Caco-2 (cell line): ENCODE measurements around the gene UBL3. TPM values are rescaled to one million over a fixed set of nuclear protein-coding genes. Genes with fewer than 3 reads are reported as not detected.

Experiments used
- BruUV-seq: library from RNA; stranded (reverse); fragments of 400-500 nt; replicated peaks from 2 replicates; lab custom pipeline; 2021; lab: Mats Ljungman, UMichigan
- CTCF ChIA-PET: fragments of 300-600 bp; sonication (Branson Sonifier 250); formaldehyde crosslinking; loops from one replicate; lab custom pipeline; 2022; ENCODE audit warnings: antibody characterized with exemption; lab: Charles Lee
- POLR2A ChIA-PET: fragments of 300-600 bp; sonication (Branson Sonifier 250); formaldehyde crosslinking; loops from one replicate; lab custom pipeline; 2022; ENCODE audit warnings: antibody characterized with exemption; lab: Charles Lee
- DNase-seq, 2 experiments: peaks; one replicate each; pipeline versions ENCODE4 v3.0.0 to v3.0.0-alpha.2; 2020 to 2022
- H3K27me3 ChIP-seq: replicated peaks from 2 replicates; pipeline ENCODE4 v1.6.0; 2011; ENCODE audit warnings: low read length; ENCODE audit not compliant: control insufficient read depth, insufficient read depth
- H3K36me3 ChIP-seq: 2 replicates; pipeline ENCODE4 v1.5.1; 2011; ENCODE audit warnings: low read length; ENCODE audit not compliant: control insufficient read depth, insufficient read depth
- H3K4me1 ChIP-seq: fragments of 250-450 bp; sonication (Bioruptor Pico); 2 replicates; pipeline ENCODE4 v1.5.1; 2020; ENCODE audit warnings: mild to moderate bottlenecking
- H3K4me3 ChIP-seq: 2 replicates; pipeline ENCODE4 v1.5.1; 2011; ENCODE audit warnings: low read depth, mild to moderate bottlenecking, control low read depth, low read length
- H3K9me3 ChIP-seq: fragments of 250-450 bp; sonication (Bioruptor Pico); 2 replicates; pipeline ENCODE4 v1.5.1; 2020; ENCODE audit warnings: mild to moderate bottlenecking, moderate library complexity
- H3K27ac Mint-ChIP-seq: one replicate; pipeline ENCODE4 v1.8.0; 2022; ENCODE audit warnings: mixed read lengths; ENCODE audit not compliant: unreplicated experiment
- H3K27me3 Mint-ChIP-seq: one replicate; pipeline ENCODE4 v1.8.0; 2022; ENCODE audit warnings: mixed read lengths; ENCODE audit not compliant: insufficient read depth, unreplicated experiment
- H3K36me3 Mint-ChIP-seq: one replicate; pipeline ENCODE4 v1.8.0; 2022; ENCODE audit warnings: mild to moderate bottlenecking, mixed read lengths; ENCODE audit not compliant: insufficient read depth, unreplicated experiment
- H3K4me1 Mint-ChIP-seq: one replicate; pipeline ENCODE4 v1.8.0; 2022; ENCODE audit warnings: low read depth, mixed read lengths; ENCODE audit not compliant: unreplicated experiment
- H3K4me3 Mint-ChIP-seq: one replicate; pipeline ENCODE4 v1.8.0; 2022; ENCODE audit warnings: mild to moderate bottlenecking, moderate library complexity, mixed read lengths; ENCODE audit not compliant: unreplicated experiment
- H3K9me3 Mint-ChIP-seq: one replicate; pipeline ENCODE4 v1.8.0; 2022; ENCODE audit warnings: mixed read lengths; ENCODE audit not compliant: unreplicated experiment
- intact Hi-C: fragments of 100-400 bp; cut with micrococcal nuclease; formaldehyde crosslinking; loops from one replicate; pipeline ENCODE4 v1.10.0; 2022; ENCODE audit not compliant: unreplicated experiment
- total RNA-seq: library from RNA; stranded (reverse); gene quantifications from 2 replicates; pipeline ENCODE4 v1.2.3, GENCODE V29; 2022
- TF ChIP-seq, protein P1 (sequence below), 2 experiments: fragments of 200-600 bp in 1 of 2; IDR thresholded peaks; 1 replicate in 1 of 2; 2 replicates in 1 of 2; pipeline versions ENCODE4 v1.5.1 to v1.8.0; 2011 to 2022; ENCODE audit warnings: antibody characterized with exemption in 1 of 2, control low read depth in 1 of 2, inconsistent platforms in 1 of 2, low read depth in 1 of 2, low read length in 1 of 2, mild to moderate bottlenecking in 1 of 2, moderate library complexity in 1 of 2; ENCODE audit not compliant: insufficient read depth in 1 of 2, severe bottlenecking in 1 of 2, unreplicated experiment in 1 of 2

Gene UBL3
- total RNA-seq, 1 experiment from 2014 or later, result 37.5 TPM

DNA sequence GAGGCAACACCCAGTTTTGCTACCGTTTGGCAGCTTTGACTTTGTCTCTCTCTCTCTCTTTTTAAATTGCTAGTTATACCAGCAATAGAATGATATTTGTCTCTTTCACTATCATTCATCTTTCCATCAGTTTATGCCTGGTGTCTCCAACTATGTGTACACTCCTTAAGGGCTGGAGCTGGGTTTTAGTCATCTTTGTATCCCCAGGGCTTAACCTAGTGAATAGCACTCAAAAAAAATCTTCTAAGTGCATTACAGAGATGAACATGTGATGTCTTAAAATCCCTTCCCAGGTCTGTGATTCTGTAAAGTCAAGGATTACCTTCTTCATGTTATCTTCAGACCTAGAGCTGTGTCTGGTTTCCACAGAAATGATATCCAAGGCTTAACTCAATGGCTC is 7.8 kb upstream of the UBL3 start:
- no peak overlapping the region for H3K4me3 ChIP-seq
- intact Hi-C loops, result no loop called here
- no peaks in the 10 kb centered on the region for H3K27me3 Mint-ChIP-seq
- H3K4me3 Mint-ChIP-seq, result no peak overlapping the region
- DNase-seq, result no peak
- no peaks in the 10 kb centered on the region for H3K36me3 ChIP-seq
- TF ChIP-seq, protein P1, sequence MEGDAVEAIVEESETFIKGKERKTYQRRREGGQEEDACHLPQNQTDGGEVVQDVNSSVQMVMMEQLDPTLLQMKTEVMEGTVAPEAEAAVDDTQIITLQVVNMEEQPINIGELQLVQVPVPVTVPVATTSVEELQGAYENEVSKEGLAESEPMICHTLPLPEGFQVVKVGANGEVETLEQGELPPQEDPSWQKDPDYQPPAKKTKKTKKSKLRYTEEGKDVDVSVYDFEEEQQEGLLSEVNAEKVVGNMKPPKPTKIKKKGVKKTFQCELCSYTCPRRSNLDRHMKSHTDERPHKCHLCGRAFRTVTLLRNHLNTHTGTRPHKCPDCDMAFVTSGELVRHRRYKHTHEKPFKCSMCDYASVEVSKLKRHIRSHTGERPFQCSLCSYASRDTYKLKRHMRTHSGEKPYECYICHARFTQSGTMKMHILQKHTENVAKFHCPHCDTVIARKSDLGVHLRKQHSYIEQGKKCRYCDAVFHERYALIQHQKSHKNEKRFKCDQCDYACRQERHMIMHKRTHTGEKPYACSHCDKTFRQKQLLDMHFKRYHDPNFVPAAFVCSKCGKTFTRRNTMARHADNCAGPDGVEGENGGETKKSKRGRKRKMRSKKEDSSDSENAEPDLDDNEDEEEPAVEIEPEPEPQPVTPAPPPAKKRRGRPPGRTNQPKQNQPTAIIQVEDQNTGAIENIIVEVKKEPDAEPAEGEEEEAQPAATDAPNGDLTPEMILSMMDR (IDR thresholded peaks at IDR 0.05; ENCODE audit: insufficient read depth in 1 of 2, low read depth in 1 of 2, low read length in 1 of 2, severe bottlenecking in 1 of 2, unreplicated experiment in 1 of 2), result no peak
- H3K4me1 ChIP-seq, result peaks cover 34% of the 10 kb centered on the region
- no peaks in the 10 kb centered on the region for H3K36me3 Mint-ChIP-seq
- CTCF ChIA-PET, result no interaction called here
- BruUV-seq, result no TSS peak
- H3K4me1 Mint-ChIP-seq, result peaks cover 36% of the 10 kb centered on the region
- H3K9me3 ChIP-seq, result no peaks in the 10 kb centered on the region
- H3K27me3 ChIP-seq, result no peaks in the 10 kb centered on the region
- H3K27ac Mint-ChIP-seq, result no peak overlapping the region
- no peaks in the 10 kb centered on the region for H3K9me3 Mint-ChIP-seq
- POLR2A ChIA-PET, result no interaction called here

DNA sequence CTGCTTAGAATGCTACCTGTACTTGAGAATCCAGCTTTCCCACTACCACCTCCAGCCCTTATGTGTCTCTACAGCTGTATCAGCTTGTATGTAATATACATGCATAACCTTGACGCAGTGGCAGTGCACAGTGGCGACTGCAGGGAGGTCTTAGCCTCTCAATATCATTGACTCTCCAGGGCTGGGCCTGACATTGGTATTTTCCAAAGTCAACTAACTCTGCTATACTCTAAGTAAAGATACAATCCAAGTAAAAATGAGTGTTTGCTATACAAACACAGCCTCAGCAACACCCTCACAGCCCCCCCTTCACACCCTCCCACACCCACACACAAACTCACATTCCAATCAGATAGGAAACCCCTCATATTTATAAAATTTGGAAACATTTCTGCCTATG is 6.7 kb upstream of the UBL3 start:
- no peaks in the 10 kb centered on the region for H3K36me3 Mint-ChIP-seq
- CTCF ChIA-PET, result no interaction called here
- no peak overlapping the region for H3K4me3 Mint-ChIP-seq

DNA sequence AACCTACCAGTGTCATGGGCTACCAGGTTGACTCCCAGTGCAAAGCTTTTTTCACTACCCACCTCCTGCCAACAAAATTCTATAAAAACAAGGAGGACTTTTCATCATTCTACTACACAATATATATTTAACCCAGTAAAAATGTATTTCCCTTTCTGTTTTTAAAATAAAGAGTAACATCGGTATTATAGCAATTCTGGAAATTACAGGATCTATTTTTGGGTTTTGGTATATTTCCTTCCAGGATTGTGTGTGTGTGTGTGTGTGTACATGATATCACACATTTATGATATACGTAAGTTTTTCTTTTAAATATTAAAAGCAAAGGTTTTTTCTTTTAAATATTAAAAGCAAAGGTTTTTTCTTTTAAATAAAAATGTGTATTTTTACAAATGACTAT is 6.0 kb upstream of the UBL3 start:
- no peaks in the 10 kb centered on the region for H3K27me3 Mint-ChIP-seq
- peaks cover 23% of the 10 kb centered on the region for H3K4me1 ChIP-seq

More for the DNA sequence above, 6.7 kb upstream of the UBL3 start:
- H3K9me3 ChIP-seq, result no peaks in the 10 kb centered on the region
- BruUV-seq, result no TSS peak
- peaks cover 30% of the 10 kb centered on the region for H3K4me1 ChIP-seq
- Mint-ChIP-seq H3K27me3 (no peaks in the 10 kb centered on the region), H3K4me1 (peaks cover 28% of the 10 kb centered on the region), H3K9me3 (no peaks in the 10 kb centered on the region), H3K27ac (no peak overlapping the region)
- intact Hi-C loops, result no loop called here
- POLR2A ChIA-PET, result no interaction called here
- H3K36me3 ChIP-seq, result no peaks in the 10 kb centered on the region
- TF ChIP-seq, protein P1 (IDR thresholded peaks at IDR 0.05; ENCODE audit: insufficient read depth in 1 of 2, low read depth in 1 of 2, low read length in 1 of 2, severe bottlenecking in 1 of 2, unreplicated experiment in 1 of 2), result no peak
- DNase-seq, result no peak
- no peaks in the 10 kb centered on the region for H3K27me3 ChIP-seq
- no peak overlapping the region for H3K4me3 ChIP-seq

More for the DNA sequence above, 6.0 kb upstream of the UBL3 start:
- ChIA-PET POLR2A (no interaction called here), CTCF (no interaction called here)
- no peak for DNase-seq
- Mint-ChIP-seq H3K4me1 (peaks cover 21% of the 10 kb centered on the region), H3K27ac (no peak overlapping the region), H3K4me3 (no peak overlapping the region), H3K9me3 (no peaks in the 10 kb centered on the region), H3K36me3 (no peaks in the 10 kb centered on the region)
- no TSS peak for BruUV-seq
- Histone ChIP-seq H3K27me3 (no peaks in the 10 kb centered on the region), H3K36me3 (no peaks in the 10 kb centered on the region), H3K9me3 (no peaks in the 10 kb centered on the region), H3K4me3 (no peak overlapping the region)
- intact Hi-C loops, result no loop called here
- TF ChIP-seq, protein P1 (IDR thresholded peaks at IDR 0.05; ENCODE audit: insufficient read depth in 1 of 2, low read depth in 1 of 2, low read length in 1 of 2, severe bottlenecking in 1 of 2, unreplicated experiment in 1 of 2), result no peak
